HG03521 (cell line): Measurements from ENCODE around the gene WFS1.

Experiments used
- ATAC-seq: cut with Tn5 transposase; IDR thresholded peaks from one replicate; pipeline ENCODE4 v1.9.1; 2021; ENCODE audit warnings: mild to moderate bottlenecking, moderate library complexity; ENCODE audit not compliant: unreplicated experiment

WFS1 gene

DNA sequence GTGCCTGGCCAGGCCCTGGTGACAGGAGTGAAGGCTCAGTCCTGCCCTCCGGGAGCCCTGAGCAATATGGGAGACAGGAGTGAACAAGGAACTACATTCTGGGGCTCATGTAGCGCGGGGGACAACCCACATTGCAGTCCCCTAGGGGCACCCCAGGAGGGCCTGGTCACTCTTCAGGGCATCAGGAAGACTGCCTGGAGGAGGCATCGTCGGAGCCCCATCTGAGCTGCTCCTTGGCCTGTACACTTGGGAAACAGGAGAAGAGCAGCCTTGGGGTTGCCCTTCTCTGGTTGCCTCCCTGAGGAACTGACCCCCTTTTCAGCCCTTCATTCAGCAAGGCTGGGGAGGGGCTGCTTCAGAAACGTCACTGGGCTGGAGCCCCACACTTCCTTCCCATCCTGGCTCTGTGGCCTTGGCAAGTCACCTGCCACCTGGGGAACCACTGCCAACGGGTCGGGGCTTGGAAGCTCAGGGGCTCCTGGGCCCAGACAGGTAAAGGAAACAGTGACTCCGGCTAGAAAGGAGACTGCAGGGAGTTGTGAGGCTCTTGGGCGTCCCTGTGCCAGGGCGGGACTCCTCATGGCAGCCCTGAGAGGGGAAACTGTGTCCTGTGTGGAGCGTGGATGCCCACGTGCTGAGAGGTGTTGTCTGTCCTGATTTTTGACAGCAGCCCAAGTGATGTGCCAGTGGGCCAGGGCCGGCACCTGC, 10.1 kb downstream of the WFS1 start:
- no peak for ATAC-seq

DNA sequence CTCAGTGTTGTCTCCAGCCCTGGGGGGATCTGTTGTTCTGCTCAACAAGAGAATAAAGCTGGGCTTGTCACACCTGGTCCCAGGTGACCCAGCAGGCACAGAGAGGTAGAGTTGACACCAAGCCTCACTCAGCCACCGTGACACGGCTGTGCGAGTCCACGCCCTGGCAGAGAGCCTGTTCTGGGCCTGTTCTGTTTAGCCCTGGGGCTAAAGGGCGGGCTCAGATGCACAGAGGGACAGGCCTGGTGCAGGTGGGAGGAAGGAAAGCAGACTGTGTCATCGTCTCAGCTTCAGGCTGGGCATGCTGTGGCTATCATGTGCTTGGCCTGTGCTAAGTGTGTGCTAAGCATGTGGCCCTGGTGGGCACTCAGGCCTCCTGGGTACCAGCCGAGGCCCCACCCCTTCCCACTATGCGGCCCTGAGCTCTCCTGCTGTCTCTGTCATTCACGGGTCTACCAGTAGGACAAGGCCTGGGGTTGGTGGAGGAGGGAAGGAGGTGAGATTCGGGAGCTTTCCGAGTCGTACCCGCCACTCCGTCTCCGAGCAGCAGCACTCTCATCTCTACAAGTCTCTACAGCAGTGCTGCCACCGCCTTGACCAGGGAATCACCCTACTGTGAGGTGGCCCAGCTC, 10.8 kb downstream of the WFS1 start:
- no peak for ATAC-seq

DNA sequence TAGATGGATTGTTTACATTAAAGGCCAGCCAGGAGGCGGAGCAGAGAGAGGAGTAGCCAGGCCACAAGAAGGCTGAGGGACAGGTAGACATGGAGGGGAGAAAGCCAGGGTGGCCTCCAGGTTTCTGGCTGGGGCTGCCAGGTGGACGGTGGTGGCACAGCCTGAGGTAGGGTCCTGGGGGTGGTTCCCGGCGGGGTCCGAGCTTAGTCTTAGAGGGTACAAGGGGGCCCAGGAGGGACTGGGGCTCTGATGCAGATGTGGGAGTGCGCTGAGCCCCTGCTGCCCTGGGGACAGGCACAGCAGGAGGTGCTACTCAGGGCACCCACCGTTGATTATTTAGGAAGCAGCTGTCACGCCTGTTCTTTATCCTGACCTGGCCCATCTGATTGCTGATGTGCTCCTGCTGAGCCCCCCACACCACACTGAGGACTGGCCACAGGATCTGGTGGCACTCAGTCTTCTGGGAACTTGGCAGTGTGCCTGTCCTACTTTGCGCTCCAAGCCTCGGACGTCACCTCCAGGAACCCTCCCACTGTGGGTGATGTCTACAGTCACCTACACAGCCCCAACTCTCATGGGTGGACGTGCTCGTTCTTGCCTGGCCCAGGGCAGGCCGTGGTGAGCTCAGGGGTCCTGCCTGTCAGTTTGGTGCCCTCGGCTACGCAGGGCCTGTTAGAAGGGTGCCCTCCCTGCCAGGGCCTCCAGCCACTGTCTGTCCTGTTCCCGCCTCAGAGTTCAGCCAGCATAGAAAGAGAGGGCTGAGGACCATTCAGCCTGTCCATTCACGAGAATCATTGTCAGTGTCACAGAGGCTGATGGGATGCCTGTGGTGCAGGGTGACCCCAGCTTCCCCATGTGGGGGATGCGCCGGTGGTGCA, 12.0 kb downstream of the WFS1 start:
- no peak for ATAC-seq

DNA sequence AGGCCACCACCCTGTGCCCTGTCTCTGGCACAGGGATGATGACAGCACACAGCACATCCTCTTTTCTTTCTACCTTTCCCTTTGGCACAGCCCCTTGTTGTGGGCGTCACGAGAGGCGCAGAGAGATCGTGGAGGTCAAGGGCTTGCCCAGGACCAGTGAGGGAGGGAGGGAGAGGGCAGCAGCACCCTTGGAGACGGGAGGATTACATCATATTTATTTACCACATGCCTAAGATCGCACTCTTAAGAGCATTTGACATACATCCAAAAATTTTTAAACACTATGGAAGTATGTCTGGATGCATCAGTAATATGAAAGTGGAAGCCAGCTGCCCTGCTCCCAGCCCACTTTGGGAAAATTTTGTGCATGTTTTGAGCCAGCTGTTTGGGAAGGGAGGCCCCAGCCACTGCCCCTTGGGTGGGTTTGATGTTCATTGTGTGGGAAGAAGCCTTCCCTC, 12.7 kb downstream of the WFS1 start:
- no peak for ATAC-seq

DNA sequence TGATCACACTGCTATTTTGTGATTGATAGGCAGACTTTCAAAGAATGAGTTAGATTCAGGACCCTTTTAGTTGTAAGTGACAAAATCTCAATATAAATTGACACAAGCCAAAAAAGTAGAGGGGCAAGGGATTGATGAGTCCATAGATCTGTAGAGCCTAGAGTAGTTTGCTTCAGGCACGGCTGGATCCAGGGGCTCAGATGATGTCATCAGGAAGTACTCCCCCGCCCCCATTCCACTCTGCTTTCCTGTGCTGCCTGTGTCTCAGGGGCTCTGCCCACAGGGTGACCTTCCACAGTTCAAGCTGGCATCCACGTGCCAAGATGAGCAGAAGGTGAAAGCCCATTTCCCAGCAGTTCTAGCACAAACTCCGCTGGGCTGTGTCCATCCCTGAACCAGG, 13.6 kb downstream of the WFS1 start:
- no peak for ATAC-seq

DNA sequence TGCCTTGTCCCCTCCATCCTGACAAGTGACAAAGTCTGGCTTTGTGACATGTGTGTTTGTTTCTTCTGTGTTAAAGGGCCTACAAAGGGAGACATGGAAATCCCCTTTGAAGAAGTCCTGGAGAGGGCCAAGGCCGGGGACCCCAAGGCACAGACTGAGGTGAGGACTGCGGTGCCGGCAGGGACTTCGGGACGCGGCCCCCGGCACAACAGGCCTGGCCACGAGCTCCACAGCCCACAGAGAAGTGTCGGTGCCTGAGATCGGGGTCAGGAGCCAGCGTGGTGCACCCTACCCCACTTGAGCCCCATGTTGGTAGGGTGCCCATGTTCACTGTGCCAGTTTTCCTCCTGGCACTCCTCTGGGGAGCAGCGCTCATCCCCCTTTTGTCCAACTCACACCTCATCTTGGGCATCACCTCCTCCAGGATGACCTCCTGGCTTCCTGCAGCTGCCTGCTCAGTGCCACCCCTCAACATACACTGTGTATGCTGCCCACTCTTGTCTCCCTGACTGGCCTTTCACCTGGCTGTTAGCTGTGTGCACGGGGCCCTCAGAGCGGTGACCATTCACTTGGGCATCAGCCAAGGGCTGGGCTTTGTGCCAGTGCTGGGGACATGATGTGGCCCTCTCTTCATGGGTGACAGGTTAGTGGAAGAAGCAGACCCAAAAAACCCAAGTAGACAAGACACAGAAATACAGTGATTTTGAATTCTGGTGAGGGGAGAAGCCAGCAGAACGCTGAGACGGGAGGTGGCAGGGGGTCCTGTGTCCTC, 17.6 kb downstream of the WFS1 start:
- ATAC-seq = no peak

DNA sequence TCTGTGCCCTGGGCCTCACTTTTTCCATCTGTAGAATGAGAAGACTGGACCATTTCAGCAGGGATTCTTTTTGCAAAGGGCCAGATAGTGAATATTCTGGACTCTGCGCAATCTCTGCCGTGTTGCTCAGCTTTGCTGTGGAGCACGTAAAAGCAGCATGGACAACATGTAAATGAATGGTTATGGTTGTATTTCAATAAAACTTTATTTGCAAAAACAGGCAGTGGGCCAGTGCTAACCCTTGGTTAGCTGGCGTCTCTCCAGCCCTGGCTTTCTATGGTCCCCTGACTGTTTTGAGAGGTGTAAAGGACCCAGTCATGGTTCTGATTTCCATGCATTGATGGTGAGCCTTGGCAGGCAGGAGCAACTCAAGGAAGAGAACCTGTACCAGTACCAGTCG, 18.7 kb downstream of the WFS1 start:
- no peak for ATAC-seq

DNA sequence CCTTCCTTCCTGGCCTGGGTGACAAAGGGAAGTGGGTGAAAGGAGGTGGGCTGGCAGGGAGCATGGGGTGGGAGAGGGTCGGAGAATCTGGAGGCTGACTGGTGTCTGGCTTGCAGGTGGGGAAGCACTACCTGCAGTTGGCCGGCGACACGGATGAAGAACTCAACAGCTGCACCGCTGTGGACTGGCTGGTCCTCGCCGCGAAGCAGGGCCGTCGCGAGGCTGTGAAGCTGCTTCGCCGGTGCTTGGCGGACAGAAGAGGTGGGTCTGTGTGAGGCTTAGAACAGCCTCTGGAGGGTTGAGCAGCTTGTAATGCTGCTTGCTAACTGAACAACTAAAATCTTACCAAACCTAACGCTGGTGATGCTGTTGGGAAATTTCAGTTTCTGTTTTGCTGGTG, 19.2 kb downstream of the WFS1 start:
- ATAC-seq = no peak

DNA sequence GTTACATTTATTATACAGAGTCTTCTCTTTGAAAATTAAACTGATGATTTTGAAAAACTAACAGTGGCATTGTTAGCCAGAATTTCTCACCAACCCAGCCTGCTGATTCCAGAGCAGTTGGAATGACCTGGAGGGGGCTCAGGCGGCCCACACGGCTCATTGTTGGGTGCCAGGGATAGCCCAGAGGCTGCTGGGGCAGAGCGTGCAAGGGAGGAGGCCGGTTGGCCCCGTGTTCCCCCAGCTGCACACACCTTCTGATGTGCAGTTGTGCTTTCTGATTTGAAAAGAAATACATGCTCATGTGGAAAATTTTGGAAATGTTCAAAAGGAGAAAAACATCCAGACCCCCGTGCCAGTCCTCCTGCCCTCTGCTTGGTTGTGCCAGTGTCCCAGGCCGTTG, 20.6 kb downstream of the WFS1 start:
- no peak for ATAC-seq

DNA sequence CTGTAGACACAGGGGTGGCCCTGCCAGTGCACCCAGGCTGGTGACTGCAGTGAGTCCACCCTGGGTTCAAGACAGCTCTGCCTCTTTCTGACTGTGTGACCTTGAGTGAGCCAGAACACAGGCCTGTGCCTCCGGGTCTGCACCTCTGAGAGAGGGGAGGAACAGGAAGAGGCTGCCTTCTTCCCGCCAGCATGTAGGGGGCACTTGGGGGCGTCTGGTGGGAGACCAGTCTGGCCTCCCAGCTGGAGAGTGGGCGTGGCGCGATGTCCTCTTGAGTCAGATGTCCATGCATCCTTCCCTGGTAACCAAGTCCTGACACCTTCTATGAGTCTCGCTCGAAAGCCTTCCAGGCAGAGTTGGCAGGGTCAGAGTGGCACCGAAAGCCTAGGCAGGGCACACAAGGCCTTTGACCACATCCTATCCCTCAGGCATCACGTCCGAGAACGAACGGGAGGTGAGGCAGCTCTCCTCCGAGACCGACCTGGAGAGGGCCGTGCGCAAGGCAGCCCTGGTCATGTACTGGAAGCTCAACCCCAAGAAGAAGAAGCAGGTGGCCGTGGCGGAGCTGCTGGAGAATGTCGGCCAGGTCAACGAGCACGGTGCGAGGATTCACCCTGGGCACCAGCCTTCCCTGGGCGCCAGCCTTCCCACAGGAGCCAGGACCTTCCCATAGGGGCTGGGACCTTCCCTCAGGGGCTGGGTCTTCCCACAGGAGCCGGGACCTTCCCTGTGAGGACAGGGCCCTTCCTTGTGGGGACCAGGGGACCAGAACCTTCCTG, 21.3 kb downstream of the WFS1 start:
- ATAC-seq = no peak

DNA sequence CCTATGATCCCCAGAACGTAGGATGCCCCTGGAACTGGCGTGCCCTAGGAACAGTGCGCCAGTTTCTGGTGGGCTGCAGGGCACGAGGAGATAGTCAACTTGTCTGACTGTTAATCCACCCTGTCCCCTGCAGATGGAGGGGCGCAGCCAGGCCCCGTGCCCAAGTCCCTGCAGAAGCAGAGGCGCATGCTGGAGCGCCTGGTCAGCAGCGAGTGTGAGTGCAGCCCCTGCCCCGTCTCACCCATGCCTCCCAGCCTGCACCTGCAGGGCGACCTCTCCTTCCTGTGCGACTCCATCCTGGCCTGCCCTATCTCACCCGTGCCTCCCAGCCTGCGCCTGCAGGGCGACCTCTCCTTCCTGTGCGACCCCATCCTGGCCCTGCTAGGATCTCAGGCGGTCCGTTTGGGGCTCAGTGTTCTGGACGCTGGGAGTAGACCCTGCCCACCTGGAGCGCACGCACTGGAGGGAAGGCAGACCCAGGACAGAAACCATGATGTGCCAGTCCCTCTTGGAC, 22.2 kb downstream of the WFS1 start:
- no peak for ATAC-seq

DNA sequence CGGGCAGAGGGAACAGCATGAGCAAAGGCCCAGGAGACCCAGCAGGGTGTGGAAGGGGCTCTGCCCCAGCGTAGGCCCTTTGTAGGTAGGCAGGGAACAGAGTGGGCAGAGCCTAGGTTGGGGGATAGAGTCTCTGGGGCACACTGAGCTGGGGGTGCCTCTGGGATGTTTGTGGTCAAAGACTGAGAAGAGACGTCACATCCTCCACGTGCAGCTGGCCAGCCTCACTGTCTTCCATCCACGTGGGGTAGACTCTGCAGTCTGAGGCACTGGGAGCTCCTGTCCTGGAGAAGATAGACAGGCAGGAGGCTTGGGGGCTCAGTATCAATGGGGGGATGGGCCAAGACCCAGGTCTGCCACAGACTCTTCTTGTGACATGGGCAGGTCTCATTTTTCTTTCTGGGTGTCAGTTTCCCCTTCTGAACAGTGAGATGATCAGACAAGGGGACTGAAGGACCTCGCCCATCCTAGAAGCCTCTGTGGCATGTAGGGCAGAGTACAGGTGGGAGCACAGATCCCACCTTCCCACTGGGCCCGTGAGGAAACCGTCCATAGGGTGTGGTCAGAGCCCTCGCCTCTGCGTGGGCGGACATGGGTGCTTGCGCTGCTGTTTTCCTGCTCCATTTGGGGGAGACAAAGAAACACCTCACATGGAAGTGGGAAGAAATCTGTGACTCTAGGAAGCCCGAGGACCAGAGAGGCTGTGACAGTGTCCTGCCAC, 22.9 kb downstream of the WFS1 start:
- no peak for ATAC-seq

DNA sequence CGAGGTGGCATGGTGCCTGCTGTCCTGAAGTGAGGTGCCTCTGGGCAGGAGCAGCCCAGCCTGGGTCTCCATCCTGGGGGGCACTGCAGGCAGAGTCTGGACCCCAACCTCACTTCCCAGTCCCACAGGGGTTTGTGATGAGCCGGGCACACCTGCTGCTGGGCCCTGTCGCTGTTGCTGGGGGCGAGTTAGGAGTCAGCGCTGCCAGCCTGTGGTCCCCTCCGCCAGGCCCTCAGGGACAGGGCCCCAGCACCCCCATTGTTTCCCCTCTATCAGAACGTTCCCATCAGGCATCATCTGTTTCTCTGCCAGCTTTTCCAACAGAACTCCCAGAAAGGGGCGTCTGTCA, 23.4 kb downstream of the WFS1 start:
- no peak for ATAC-seq

DNA sequence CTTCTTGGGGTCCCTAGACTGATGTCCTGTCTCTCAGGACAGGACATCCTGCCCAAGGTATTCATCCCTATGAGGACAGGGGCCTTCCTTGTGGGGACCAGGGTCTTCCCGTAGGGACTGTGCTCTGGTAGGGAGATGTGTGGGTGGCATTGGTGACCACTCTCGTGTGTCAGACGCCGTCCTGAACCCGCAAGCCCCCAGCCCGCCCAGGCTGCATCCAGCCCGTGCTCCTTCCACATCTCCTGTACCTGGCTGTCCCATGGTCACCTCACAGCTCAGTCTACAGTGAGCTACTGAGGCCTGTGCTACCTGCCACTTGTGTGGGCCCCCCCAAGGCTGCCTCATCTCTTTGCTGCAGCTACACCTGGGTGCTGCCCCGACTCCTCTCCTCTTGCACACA, 24.0 kb downstream of the WFS1 start:
- no peak for ATAC-seq

DNA sequence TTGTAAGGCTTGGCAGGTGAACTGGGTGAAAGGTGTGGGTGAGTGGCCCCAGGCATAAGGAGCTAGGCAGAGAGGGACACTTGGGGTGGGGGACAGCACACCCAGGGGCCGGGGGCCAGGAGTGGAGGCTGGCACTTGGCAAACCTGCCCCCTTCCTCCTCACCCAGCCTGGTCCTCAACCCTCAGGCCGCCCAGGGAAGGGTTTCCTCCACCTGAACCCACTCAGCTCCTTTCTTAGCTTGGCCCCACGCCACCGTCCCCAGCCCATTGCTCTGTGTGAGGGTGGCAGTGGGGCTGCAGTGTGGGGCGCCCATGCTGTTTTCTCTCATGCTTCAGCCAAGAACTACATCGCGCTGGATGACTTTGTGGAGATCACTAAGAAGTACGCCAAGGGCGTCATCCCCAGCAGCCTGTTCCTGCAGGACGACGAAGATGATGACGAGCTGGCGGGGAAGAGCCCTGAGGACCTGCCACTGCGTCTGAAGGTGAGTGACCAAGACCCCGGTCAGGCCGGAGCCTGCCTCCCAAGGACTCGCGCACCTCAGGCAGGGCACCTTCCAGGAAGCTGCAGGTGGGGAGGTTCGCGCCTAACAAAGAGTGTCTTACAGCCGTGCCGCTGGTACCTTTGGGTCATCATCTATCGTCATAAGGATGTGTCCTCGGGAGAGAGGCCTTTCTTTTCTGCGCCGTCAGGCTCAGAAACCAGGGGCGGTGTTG, 25.2 kb downstream of the WFS1 start:
- no peak for ATAC-seq

DNA sequence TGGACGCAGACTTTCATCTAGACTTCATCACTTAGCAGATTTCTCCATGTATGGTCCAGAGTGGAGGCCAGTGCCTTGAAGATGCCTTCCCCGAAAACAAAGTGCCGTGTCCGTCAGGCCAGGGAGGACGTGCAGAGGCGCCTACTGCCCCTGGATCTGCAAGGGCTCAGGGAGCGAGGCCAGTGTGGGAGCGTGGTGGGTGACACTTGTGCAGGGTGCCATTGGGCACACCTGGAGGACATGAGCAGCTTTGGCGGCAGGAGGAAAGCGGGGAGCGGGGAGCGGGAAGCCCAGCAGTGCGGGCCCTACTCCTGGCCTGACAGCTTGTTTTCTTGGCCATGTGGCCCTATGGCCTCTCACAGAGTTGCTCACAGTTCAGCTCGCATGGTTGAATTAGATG, 25.8 kb downstream of the WFS1 start:
- no peak for ATAC-seq

DNA sequence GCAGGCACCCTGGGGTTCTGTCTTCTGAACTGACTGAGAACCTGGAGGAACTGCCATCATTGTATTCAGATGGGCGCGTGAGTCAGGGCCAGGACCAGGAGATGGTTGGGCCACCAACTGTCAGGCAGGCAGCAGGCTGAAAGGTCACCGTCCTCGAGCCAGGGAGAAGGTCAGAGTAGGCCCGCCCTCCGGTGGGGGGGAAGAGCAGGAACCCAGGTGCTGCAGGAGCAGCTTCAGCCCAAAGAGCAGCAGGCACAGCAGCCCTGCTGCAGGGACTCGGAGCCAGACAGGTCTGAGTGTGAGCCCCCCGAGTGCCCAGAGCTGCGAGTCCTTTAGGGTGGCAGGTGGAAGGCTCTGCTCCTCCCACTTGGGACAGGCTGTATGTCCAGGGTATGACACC, 26.4 kb downstream of the WFS1 start:
- no peak for ATAC-seq

DNA sequence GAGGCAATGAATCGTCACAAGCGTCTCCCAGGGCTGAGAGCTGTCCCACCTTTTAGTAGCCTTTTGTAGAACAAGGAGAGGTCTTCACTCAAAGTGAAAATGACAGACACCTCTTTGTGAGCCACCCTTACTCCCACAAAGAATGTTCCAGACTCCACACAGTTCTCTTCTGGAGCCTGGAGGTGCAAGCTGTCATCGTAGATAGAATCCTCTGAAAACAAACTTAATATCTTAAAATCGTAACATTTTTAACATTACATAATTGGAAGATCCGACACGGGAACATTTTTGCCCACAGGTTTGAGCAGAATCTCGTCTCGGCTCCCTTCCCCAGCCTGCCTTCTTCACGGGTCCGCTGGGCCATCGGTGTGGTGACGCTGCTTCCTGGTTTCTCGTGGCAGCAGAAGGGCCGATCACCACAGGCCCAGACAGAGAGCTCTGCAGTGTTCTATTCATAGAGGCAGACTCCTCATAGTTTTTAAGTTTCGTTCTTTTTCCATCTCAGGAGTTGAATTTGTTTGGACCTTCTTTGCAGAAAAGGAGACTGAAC, 27.7 kb downstream of the WFS1 start:
- no peak for ATAC-seq

DNA sequence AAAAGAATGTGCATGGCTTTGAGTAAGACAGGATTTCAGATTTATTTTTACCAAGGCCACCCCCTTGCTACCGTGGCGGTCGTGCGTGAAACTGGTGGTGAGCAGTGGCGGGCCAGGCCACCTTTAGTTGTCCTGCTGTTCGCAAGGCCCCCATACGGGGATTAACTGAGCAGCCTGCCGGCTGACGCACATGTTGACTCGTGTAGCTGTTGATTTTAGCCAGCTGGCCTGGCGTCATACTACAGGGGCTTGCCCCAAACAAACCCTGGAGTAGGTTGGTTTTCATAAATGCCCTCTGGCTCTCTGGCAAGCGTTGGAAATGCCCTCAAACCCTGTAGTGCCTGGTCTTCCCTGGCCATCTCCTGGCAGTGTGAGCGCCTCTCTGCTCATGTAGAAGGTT, 28.4 kb downstream of the WFS1 start:
- ATAC-seq = no peak
